Esophagus squamous epithelium (tissue), 5 donors: ENCODE measurements around the gene SEC22C. TPM values are rescaled to one million over a fixed set of nuclear protein-coding genes. Genes with fewer than 3 reads are reported as not detected.
A peak's percentile ranks its signal among the peaks of the same experiment; 100 is the strongest.

ENCODE experiments used
- DNase-seq: peaks from one replicate; lab custom pipeline; 2025; lab: John Stamatoyannopoulos, UW
- H3K27ac ChIP-seq, 4 donors: fragments of 200-600 bp; sonication (generic); one replicate each; pipeline ENCODE4 v1.5.1; 2016 to 2019; ENCODE audit warnings: mild to moderate bottlenecking in 1 of 4
- H3K27me3 ChIP-seq, 4 donors: fragments of 200-600 bp; sonication (generic); 1 replicate in 3 of 4; 2 replicates in 1 of 4; pipeline versions ENCODE4 v1.5.1 to v1.6.0; 2017 to 2021; ENCODE audit warnings: antibody characterized with exemption in 1 of 4
- H3K36me3 ChIP-seq, 3 donors: fragments of 200-600 bp; sonication (generic); one replicate each; pipeline ENCODE4 v1.5.1; 2016 to 2019
- H3K4me1 ChIP-seq, 3 donors: fragments of 200-600 bp; sonication (generic); one replicate each; pipeline ENCODE4 v1.5.1; 2017 to 2019
- H3K4me3 ChIP-seq, 4 donors: fragments of 200-600 bp; sonication (generic); 1 replicate in 3 of 4; 2 replicates in 1 of 4; pipeline ENCODE4 v1.5.1; 2016 to 2019; ENCODE audit warnings: mild to moderate bottlenecking in 2 of 4, moderate library complexity in 1 of 4
- H3K9me3 ChIP-seq, 3 donors: fragments of 200-600 bp; sonication (generic); one replicate each; pipeline ENCODE4 v1.5.1; 2016 to 2019
- CTCF ChIP-seq, 6 experiments: fragments of 450-650 bp in 4 of 6; fragments of 200-600 bp in 2 of 6; sonication (generic) in 2 of 6; IDR thresholded peaks; one replicate each; pipeline ENCODE4 v1.5.1; 2016 to 2019; ENCODE audit warnings: antibody characterized with exemption in 6 of 6, mild to moderate bottlenecking in 4 of 6, moderate library complexity in 4 of 6
- POLR2A ChIP-seq, 4 donors: fragments of 450-650 bp; IDR thresholded peaks; one replicate each; pipeline ENCODE4 v1.6.1; 2017; ENCODE audit warnings: antibody characterized with exemption in 4 of 4, mild to moderate bottlenecking in 4 of 4, moderate library complexity in 3 of 4
- WGBS, 2 donors: methylation state at CpG; one replicate each; pipeline ENCODE4 v1.1.5; 2018; 5-methylcytosine and 5-hydroxymethylcytosine counted together
- intact Hi-C: fragments of 100-400 bp; cut with DNase I; formaldehyde crosslinking; loops from one replicate; pipeline ENCODE4 v1.15.0; 2022
- total RNA-seq, 4 donors: library from RNA; depleted of rRNA; stranded (reverse); fragments of >200 nt; gene quantifications; one replicate each; pipeline ENCODE4 v1.1.0, GENCODE V29; 2016
- donor health status: DM: yes; HTN: yes; CAD: no.

The SEC22C gene
- total RNA-seq, 4 donors from 2014 or later = 8.8 to 38.5 (median 26.2) TPM

- Histone ChIP-seq H3K27ac (no peak overlapping the region), H3K4me3 (no peak overlapping the region), H3K9me3 (no peaks in the 10 kb centered on the region), H3K27me3 (no peaks in the 10 kb centered on the region), H3K4me1 (peaks cover 0 to 9% (median 0%) of the 10 kb centered on the region in 3 donors), H3K36me3 (no peaks in the 10 kb centered on the region)
- TF ChIP-seq CTCF (IDR thresholded peaks at IDR 0.05) = no peak
- TF ChIP-seq POLR2A (IDR thresholded peaks at IDR 0.05) = no peak
- intact Hi-C loops = loop anchor here (10.0 kb wide), 1 partner anchor 303 kb away; no protein-coding TSS in a partner anchor
- DNase-seq = no peak
Measured at GRCh38 chr3:42537350-42537749, 44.4 kb downstream of the SEC22C start.

GRCh38 chr3:42535981-42536784 is 45.6 kb downstream of the SEC22C start:
- Histone ChIP-seq H3K4me1 (peaks cover 0 to 9% (median 0%) of the 10 kb centered on the region in 3 donors), H3K4me3 (no peak overlapping the region), H3K27ac (no peak overlapping the region), H3K27me3 (no peaks in the 10 kb centered on the region), H3K36me3 (no peaks in the 10 kb centered on the region), H3K9me3 (no peaks in the 10 kb centered on the region)
- no peak for DNase-seq
- WGBS, 2 donors = 13% methylated on average over 3 of the region's 35 CpGs; no CpG with 5 or more reads in 1 of the 2 donors
- intact Hi-C loops = loop anchor here (10.0 kb wide), 1 partner anchor 301 kb away; no protein-coding TSS in a partner anchor
- peak in 5 of 6 experiments; percentile 34 to 58 (median 50) for TF ChIP-seq CTCF (IDR thresholded peaks at IDR 0.05)
- no peak for TF ChIP-seq POLR2A (IDR thresholded peaks at IDR 0.05)

GRCh38 chr3:42533161-42533897 is 48.4 kb downstream of the SEC22C start:
- Histone ChIP-seq H3K27ac (no peak overlapping the region), H3K27me3 (no peaks in the 10 kb centered on the region), H3K36me3 (no peaks in the 10 kb centered on the region), H3K9me3 (no peaks in the 10 kb centered on the region), H3K4me1 (no peaks in the 10 kb centered on the region), H3K4me3 (no peak overlapping the region)
- DNase-seq = no peak
- TF ChIP-seq POLR2A (IDR thresholded peaks at IDR 0.05) (no peak), CTCF (IDR thresholded peaks at IDR 0.05) (no peak)
- 64 to 69% methylated on average over 5 of the region's 7 CpGs for WGBS, 2 donors
- intact Hi-C loops = loop anchor here (10.0 kb wide), 1 partner anchor 299 kb away; no protein-coding TSS in a partner anchor

- H3K27me3 ChIP-seq = no peaks in the 10 kb centered on the region
- WGBS, 2 donors = 76 to 89% methylated on average over 4 of the region's 4 CpGs
- TF ChIP-seq CTCF (IDR thresholded peaks at IDR 0.05) (no peak), POLR2A (IDR thresholded peaks at IDR 0.05) (no peak)
- H3K27ac ChIP-seq = no peak overlapping the region
- no peaks in the 10 kb centered on the region for H3K36me3 ChIP-seq
- no peaks in the 10 kb centered on the region for H3K4me1 ChIP-seq
- intact Hi-C loops = loop anchor here (10.0 kb wide), 1 partner anchor 297 kb away; no protein-coding TSS in a partner anchor
- H3K4me3 ChIP-seq = no peak overlapping the region
- H3K9me3 ChIP-seq = no peaks in the 10 kb centered on the region
- DNase-seq = no peak
Measured at GRCh38 chr3:42532229-42532628, 49.5 kb downstream of the SEC22C start.

- TF ChIP-seq CTCF (IDR thresholded peaks at IDR 0.05) (no peak), POLR2A (IDR thresholded peaks at IDR 0.05) (no peak)
- Histone ChIP-seq H3K9me3 (no peaks in the 10 kb centered on the region), H3K4me3 (no peak overlapping the region), H3K27me3 (no peaks in the 10 kb centered on the region), H3K27ac (no peak overlapping the region), H3K36me3 (no peaks in the 10 kb centered on the region), H3K4me1 (no peaks in the 10 kb centered on the region)
- no peak for DNase-seq
- 95 to 100% methylated on average over 3 to 6 of the region's 6 CpGs for WGBS, 2 donors
- intact Hi-C loops = loop anchor here (10.0 kb wide), 1 partner anchor 297 kb away; no protein-coding TSS in a partner anchor
Measured at GRCh38 chr3:42531470-42531869, 50.3 kb downstream of the SEC22C start.
